ENCODE results near the gene CEBPG.

CEBPG gene

GRCh38 chr19:33375156-33375836 is 1.8 kb downstream of the CEBPG start:
- peak overlapping the region; percentile 86 for H3K9ac ChIP-seq (ENCODE audit: low read depth, low read length, poor library complexity, severe bottlenecking)
- H3F3A ChIP-seq (ENCODE audit: low read depth): no peaks in the 10 kb centered on the region
- H3K9me3 ChIP-seq (ENCODE audit: insufficient read depth, low read depth, low read length): no peaks in the 10 kb centered on the region
- H3K4me2 ChIP-seq (ENCODE audit: low read depth, low read length, poor library complexity, severe bottlenecking): peak overlapping the region; percentile 90
- peaks cover 51% of the 10 kb centered on the region for H3K4me1 ChIP-seq (ENCODE audit: insufficient read depth, low read length, poor library complexity, severe bottlenecking)
- peaks cover 62% of the 10 kb centered on the region for H4K20me1 ChIP-seq (ENCODE audit: insufficient read depth, low read length, poor library complexity, severe bottlenecking)
- H3K36me3 ChIP-seq (ENCODE audit: insufficient read depth, low read length): peaks cover 17% of the 10 kb centered on the region
- H3K9me2 ChIP-seq (replicated peaks; ENCODE audit: low read depth, low read length): no peaks in the 10 kb centered on the region
- H3K79me2 ChIP-seq (ENCODE audit: insufficient read depth, low read length): peaks cover 64% of the 10 kb centered on the region
- peak overlapping the region; percentile 87 for H3K4me3 ChIP-seq (ENCODE audit: low read length, poor library complexity, severe bottlenecking)
- TF ChIP-seq EZH2phosphoT487 (IDR thresholded peaks at IDR 0.05; ENCODE audit: borderline replicate concordance) (no peak), CTCF (conservative IDR thresholded peaks at IDR 0.05; ENCODE audit: low read length) (no peak)
- no peaks in the 10 kb centered on the region for H3K27me3 ChIP-seq (ENCODE audit: insufficient read depth, low read length, poor library complexity, severe bottlenecking)
- H2AFZ ChIP-seq (ENCODE audit: low read length): no peak overlapping the region

- TF ChIP-seq CTCF (conservative IDR thresholded peaks at IDR 0.05; ENCODE audit: low read length) (no peak), EZH2phosphoT487 (IDR thresholded peaks at IDR 0.05; ENCODE audit: borderline replicate concordance) (no peak)
- Histone ChIP-seq H3K79me2 (ENCODE audit: insufficient read depth, low read length) (peaks cover 69% of the 10 kb centered on the region), H3K9me3 (ENCODE audit: insufficient read depth, low read depth, low read length) (no peaks in the 10 kb centered on the region), H4K20me1 (ENCODE audit: insufficient read depth, low read length, poor library complexity, severe bottlenecking) (peaks cover 67% of the 10 kb centered on the region), H3K36me3 (ENCODE audit: insufficient read depth, low read length) (peaks cover 22% of the 10 kb centered on the region), H3K9ac (ENCODE audit: low read depth, low read length, poor library complexity, severe bottlenecking) (peak overlapping the region; percentile 86), H3K4me1 (ENCODE audit: insufficient read depth, low read length, poor library complexity, severe bottlenecking) (peaks cover 54% of the 10 kb centered on the region), H3F3A (ENCODE audit: low read depth) (no peaks in the 10 kb centered on the region), H3K9me2 (replicated peaks; ENCODE audit: low read depth, low read length) (no peaks in the 10 kb centered on the region), H3K4me3 (ENCODE audit: low read length, poor library complexity, severe bottlenecking) (peak overlapping the region; percentile 87), H2AFZ (ENCODE audit: low read length) (no peak overlapping the region), H3K27me3 (ENCODE audit: insufficient read depth, low read length, poor library complexity, severe bottlenecking) (no peaks in the 10 kb centered on the region), H3K4me2 (ENCODE audit: low read depth, low read length, poor library complexity, severe bottlenecking) (peak overlapping the region; percentile 90)
Measured at GRCh38 chr19:33375837-33376159, 2.3 kb downstream of the CEBPG start.

- TF ChIP-seq EZH2phosphoT487 (IDR thresholded peaks at IDR 0.05; ENCODE audit: borderline replicate concordance) (no peak), CTCF (conservative IDR thresholded peaks at IDR 0.05; ENCODE audit: low read length) (no peak)
- Histone ChIP-seq H3K4me2 (ENCODE audit: low read depth, low read length, poor library complexity, severe bottlenecking) (peak overlapping the region; percentile 90), H3K9me3 (ENCODE audit: insufficient read depth, low read depth, low read length) (no peaks in the 10 kb centered on the region), H3F3A (ENCODE audit: low read depth) (no peaks in the 10 kb centered on the region), H3K27me3 (ENCODE audit: insufficient read depth, low read length, poor library complexity, severe bottlenecking) (no peaks in the 10 kb centered on the region), H3K9ac (ENCODE audit: low read depth, low read length, poor library complexity, severe bottlenecking) (peak overlapping the region; percentile 86), H3K36me3 (ENCODE audit: insufficient read depth, low read length) (peaks cover 28% of the 10 kb centered on the region), H4K20me1 (ENCODE audit: insufficient read depth, low read length, poor library complexity, severe bottlenecking) (peaks cover 74% of the 10 kb centered on the region), H3K79me2 (ENCODE audit: insufficient read depth, low read length) (peaks cover 75% of the 10 kb centered on the region), H3K9me2 (replicated peaks; ENCODE audit: low read depth, low read length) (no peaks in the 10 kb centered on the region), H2AFZ (ENCODE audit: low read length) (no peak overlapping the region), H3K4me3 (ENCODE audit: low read length, poor library complexity, severe bottlenecking) (peak overlapping the region; percentile 87), H3K4me1 (ENCODE audit: insufficient read depth, low read length, poor library complexity, severe bottlenecking) (peaks cover 60% of the 10 kb centered on the region)
Measured at GRCh38 chr19:33376423-33376822, 2.9 kb downstream of the CEBPG start.

Measured in Loucy (cell line).